ENCODE data around the gene SULT4A1.

Gene SULT4A1

GRCh38 chr22:43817402-43817801, 44.9 kb downstream of the SULT4A1 start:
- TF ChIP-seq CTCF (IDR thresholded peaks at IDR 0.05; ENCODE audit: extremely low read depth, insufficient read depth, missing control alignments): no peak
- in situ Hi-C loops (cut with MboI; ENCODE audit: low pct_unique_long_range_greater_than_20kb, low sequenced_read_pairs, unreplicated experiment): no loop called here
- no peak for DNase-seq (ENCODE audit: low spot score)

GRCh38 chr22:43814264-43814663, 48.0 kb downstream of the SULT4A1 start:
- in situ Hi-C loops (cut with MboI; ENCODE audit: low pct_unique_long_range_greater_than_20kb, low sequenced_read_pairs, unreplicated experiment): no loop called here

GRCh38 chr22:43812890-43813289, 49.4 kb downstream of the SULT4A1 start:
- in situ Hi-C loops (cut with MboI; ENCODE audit: low pct_unique_long_range_greater_than_20kb, low sequenced_read_pairs, unreplicated experiment): no loop called here
- TF ChIP-seq CTCF (IDR thresholded peaks at IDR 0.05; ENCODE audit: extremely low read depth, insufficient read depth, missing control alignments): no peak
- DNase-seq (ENCODE audit: low spot score): no peak

More at GRCh38 chr22:43814264-43814663, 48.0 kb downstream of the SULT4A1 start:
- no peak for TF ChIP-seq CTCF (IDR thresholded peaks at IDR 0.05; ENCODE audit: extremely low read depth, insufficient read depth, missing control alignments)
- no peak for DNase-seq (ENCODE audit: low spot score)

DNA sequence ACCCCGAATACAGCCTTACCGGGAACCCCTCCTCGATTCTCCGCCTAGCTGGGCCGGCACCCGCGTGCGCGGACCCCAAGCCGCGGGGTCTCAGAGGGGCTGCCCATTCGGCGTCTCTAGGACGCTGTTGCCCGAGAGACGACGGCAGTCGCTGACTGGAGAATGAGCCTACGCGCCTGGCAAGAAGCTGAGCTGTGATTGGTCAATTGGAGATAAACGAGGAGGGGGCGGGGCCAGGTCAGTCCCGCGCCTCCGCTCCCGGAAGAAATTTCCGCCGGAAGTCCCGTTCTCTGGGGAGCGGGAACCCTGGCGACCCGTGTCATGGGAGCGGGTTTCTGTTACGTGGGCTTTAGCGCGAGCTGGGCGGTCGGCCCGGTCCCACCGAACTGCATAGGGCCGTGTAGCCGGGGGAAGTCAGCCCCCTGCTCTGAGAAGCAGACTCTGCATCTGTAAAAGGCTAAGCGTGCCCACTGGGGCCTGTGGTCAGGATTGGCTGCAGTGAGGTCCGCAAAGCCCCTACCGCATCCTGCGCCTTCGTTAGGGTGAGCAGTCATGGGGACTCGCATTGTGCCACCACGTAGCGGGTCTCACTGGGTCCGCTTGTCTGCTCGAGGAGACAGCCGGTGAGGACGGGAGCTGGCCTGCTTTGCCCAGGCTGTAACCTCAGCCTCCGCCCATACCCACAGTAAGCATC, 50.0 kb downstream of the SULT4A1 start, which contains the start of gene EFCAB6:
TSS of gene EFCAB6 (minus strand) at position 157 of the 694 bp plus-strand sequence. CDS start 29,987 bp downstream, outside the sequence.
- TF ChIP-seq CTCF (IDR thresholded peaks at IDR 0.05; ENCODE audit: extremely low read depth, insufficient read depth, missing control alignments): no peak
- in situ Hi-C loops (cut with MboI; ENCODE audit: low pct_unique_long_range_greater_than_20kb, low sequenced_read_pairs, unreplicated experiment): no loop called here
- DNase-seq (ENCODE audit: low spot score): peak; percentile 94

DNA sequence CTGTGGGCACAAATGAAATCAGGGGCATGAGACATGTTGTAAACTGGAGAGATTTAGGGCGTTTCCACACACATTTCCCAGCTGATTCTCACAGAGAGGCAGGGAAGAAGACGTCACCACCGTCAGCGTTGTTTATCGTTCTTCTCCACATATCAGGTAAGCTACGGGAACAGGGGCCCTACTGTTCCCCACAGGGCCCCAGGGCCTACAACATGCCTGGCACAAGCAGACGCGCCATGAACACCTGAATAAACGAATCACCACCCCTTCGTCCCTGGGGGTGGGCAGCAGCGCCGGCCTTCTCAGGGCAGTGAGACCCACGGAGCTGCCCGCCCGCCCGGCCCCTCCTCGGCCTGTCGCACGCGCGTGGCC, 50.5 kb downstream of the SULT4A1 start:
- in situ Hi-C loops (cut with MboI; ENCODE audit: low pct_unique_long_range_greater_than_20kb, low sequenced_read_pairs, unreplicated experiment): no loop called here
- no peak for TF ChIP-seq CTCF (IDR thresholded peaks at IDR 0.05; ENCODE audit: extremely low read depth, insufficient read depth, missing control alignments)
- DNase-seq (ENCODE audit: low spot score): no peak

GRCh38 chr22:43802897-43803495, 59.3 kb downstream of the SULT4A1 start:
- no peak for DNase-seq (ENCODE audit: low spot score)
- TF ChIP-seq CTCF (IDR thresholded peaks at IDR 0.05; ENCODE audit: extremely low read depth, insufficient read depth, missing control alignments): no peak
- in situ Hi-C loops (cut with MboI; ENCODE audit: low pct_unique_long_range_greater_than_20kb, low sequenced_read_pairs, unreplicated experiment): no loop called here

Measured in GM13977 (cell line).